HG02852 (cell line): ENCODE data around the gene GAL3ST3.

ENCODE experiments used
- ATAC-seq: cut with Tn5 transposase; IDR thresholded peaks from one replicate; pipeline ENCODE4 v1.9.1; 2021; ENCODE audit warnings: mild to moderate bottlenecking, moderate library complexity; ENCODE audit not compliant: unreplicated experiment

GAL3ST3 gene

GRCh38 chr11:66069715-66070603, 21.0 kb upstream of the GAL3ST3 start, which contains the start of gene PACS1:
PACS1 (plus strand) TSS chr11:66070272; CDS start chr11:66070487, 215 bp downstream.
- ATAC-seq, result peak; percentile 47

- no peak for ATAC-seq
Observed at GRCh38 chr11:66068923-66069714, 20.2 kb upstream of the GAL3ST3 start.

- ATAC-seq, result no peak
Observed at GRCh38 chr11:66068154-66068821, 19.3 kb upstream of the GAL3ST3 start.

GRCh38 chr11:66067640-66068039, 18.7 kb upstream of the GAL3ST3 start:
- ATAC-seq, result no peak

- ATAC-seq, result no peak
Observed at GRCh38 chr11:66066751-66067150, 17.8 kb upstream of the GAL3ST3 start.

- no peak for ATAC-seq
Observed at GRCh38 chr11:66064571-66064970, 15.6 kb upstream of the GAL3ST3 start.

- no peak for ATAC-seq
Observed at GRCh38 chr11:66063900-66064299, 14.9 kb upstream of the GAL3ST3 start.

- no peak for ATAC-seq
Observed at GRCh38 chr11:66062408-66062807, 13.4 kb upstream of the GAL3ST3 start.

GRCh38 chr11:66061268-66061667, 12.3 kb upstream of the GAL3ST3 start:
- no peak for ATAC-seq

GRCh38 chr11:66059966-66060680, 11.2 kb upstream of the GAL3ST3 start:
- no peak for ATAC-seq

GRCh38 chr11:66056501-66056900, 7.5 kb upstream of the GAL3ST3 start:
- ATAC-seq, result no peak

- ATAC-seq, result no peak
Observed at GRCh38 chr11:66055021-66055420, 6.1 kb upstream of the GAL3ST3 start.

- ATAC-seq, result no peak
Observed at GRCh38 chr11:66052664-66052982, 3.7 kb upstream of the GAL3ST3 start.

- peak; percentile 93 for ATAC-seq
Observed at GRCh38 chr11:66051766-66052663, 3.1 kb upstream of the GAL3ST3 start, which contains the start of gene SF3B2. SF3B2 (plus strand) TSS chr11:66052364; CDS start chr11:66052385, 21 bp downstream.

GRCh38 chr11:66051371-66051765, 2.4 kb upstream of the GAL3ST3 start:
- no peak for ATAC-seq

- no peak for ATAC-seq
Observed at GRCh38 chr11:66050581-66051231, 1.7 kb upstream of the GAL3ST3 start.

GRCh38 chr11:66047541-66048365, 1.2 kb downstream of the GAL3ST3 start:
- no peak for ATAC-seq

- ATAC-seq, result no peak
Observed at GRCh38 chr11:66046901-66047300, 2.1 kb downstream of the GAL3ST3 start.
